Fibroblast of lung (primary cell): ENCODE data around the gene PRKAB1.
"Not testable (repeated sequence)": the region's sequence is repeated elsewhere in the genome, so short reads cannot be mapped to it uniquely, and the experiment has no call there.

Experiments
- EZH2 ChIP-seq: IDR thresholded peaks from 2 replicates; pipeline ENCODE4 v1.5.1; 2012; ENCODE audit warnings: low read length, control low read depth, mild to moderate bottlenecking; ENCODE audit errors: missing control alignments
- TF ChIP-seq, protein P1 (sequence below), 2 donors: IDR thresholded peaks in 1 of 2; conservative IDR thresholded peaks in 1 of 2; 1 replicate in 1 of 2; 2 replicates in 1 of 2; pipeline ENCODE4 v1.5.1; 2011 to 2012; ENCODE audit warnings: low read length in 2 of 2, control low read depth in 1 of 2, inconsistent platforms in 1 of 2, low read depth in 1 of 2, mild to moderate bottlenecking in 1 of 2

DNA sequence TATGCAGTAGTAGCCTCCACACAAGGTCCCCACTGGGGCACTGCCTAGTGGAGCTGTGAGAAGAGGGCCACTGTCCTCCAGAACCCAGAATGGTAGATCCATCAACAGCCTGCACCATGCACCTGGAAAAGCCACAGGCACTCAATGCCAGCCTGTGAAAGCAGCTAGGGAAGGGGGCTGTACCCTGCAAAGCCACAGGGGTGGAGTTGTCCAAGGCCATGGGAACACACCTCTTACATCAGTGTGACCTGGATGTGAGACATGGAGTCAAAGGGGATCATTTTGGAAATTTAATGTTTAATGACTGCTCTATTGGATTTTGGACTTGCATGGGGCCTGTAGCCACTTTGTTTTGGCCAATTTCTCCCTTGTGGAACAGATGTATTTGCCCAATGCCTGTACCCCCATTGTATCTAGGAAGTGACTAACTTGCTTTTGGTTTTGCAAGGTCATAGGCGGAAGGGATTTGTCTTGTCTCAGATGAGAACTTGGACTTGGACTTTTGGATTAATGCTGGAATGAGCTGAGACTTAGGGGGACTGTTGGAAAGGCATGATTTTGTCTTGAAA is 49.5 kb upstream of the PRKAB1 start:
- TF ChIP-seq, protein P1, sequence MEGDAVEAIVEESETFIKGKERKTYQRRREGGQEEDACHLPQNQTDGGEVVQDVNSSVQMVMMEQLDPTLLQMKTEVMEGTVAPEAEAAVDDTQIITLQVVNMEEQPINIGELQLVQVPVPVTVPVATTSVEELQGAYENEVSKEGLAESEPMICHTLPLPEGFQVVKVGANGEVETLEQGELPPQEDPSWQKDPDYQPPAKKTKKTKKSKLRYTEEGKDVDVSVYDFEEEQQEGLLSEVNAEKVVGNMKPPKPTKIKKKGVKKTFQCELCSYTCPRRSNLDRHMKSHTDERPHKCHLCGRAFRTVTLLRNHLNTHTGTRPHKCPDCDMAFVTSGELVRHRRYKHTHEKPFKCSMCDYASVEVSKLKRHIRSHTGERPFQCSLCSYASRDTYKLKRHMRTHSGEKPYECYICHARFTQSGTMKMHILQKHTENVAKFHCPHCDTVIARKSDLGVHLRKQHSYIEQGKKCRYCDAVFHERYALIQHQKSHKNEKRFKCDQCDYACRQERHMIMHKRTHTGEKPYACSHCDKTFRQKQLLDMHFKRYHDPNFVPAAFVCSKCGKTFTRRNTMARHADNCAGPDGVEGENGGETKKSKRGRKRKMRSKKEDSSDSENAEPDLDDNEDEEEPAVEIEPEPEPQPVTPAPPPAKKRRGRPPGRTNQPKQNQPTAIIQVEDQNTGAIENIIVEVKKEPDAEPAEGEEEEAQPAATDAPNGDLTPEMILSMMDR (conservative IDR thresholded peaks at IDR 0.05 in 1 of 2, IDR thresholded peaks at IDR 0.05 in 1 of 2; ENCODE audit: low read depth in 1 of 2, low read length in 2 of 2) = not testable (repeated sequence)
- TF ChIP-seq EZH2 = not testable (repeated sequence)
